Suprapubic skin (tissue), 4 donors: ENCODE data around the gene CYP46A1. TPM values are rescaled to one million over a fixed set of nuclear protein-coding genes. Genes with fewer than 3 reads are reported as not detected.

ENCODE experiments used
- DNase-seq, 2 donors: peaks; one replicate each; pipeline ENCODE4 v3.0.0-alpha.2; 2019; ENCODE audit warnings: low spot score in 2 of 2
- H3K27ac ChIP-seq: fragments of 200-600 bp; sonication (generic); one replicate; pipeline ENCODE4 v1.5.1; 2019
- H3K27me3 ChIP-seq: fragments of 200-600 bp; sonication (generic); one replicate; pipeline ENCODE4 v1.5.1; 2019
- H3K36me3 ChIP-seq: fragments of 200-600 bp; sonication (generic); one replicate; pipeline ENCODE4 v1.5.1; 2019
- H3K4me1 ChIP-seq: fragments of 200-600 bp; sonication (generic); one replicate; pipeline ENCODE4 v1.5.1; 2019
- H3K4me3 ChIP-seq: fragments of 200-600 bp; sonication (generic); one replicate; pipeline ENCODE4 v1.5.1; 2019; ENCODE audit warnings: mild to moderate bottlenecking
- H3K9me3 ChIP-seq: fragments of 200-600 bp; sonication (generic); one replicate; pipeline ENCODE4 v1.5.1; 2019
- EP300 ChIP-seq: sonication (generic); formaldehyde crosslinking; IDR thresholded peaks from one replicate; pipeline ENCODE4 v1.6.1; 2017; ENCODE audit warnings: antibody characterized with exemption
- POLR2A ChIP-seq, 2 donors: fragments of 450-650 bp; IDR thresholded peaks; one replicate each; pipeline ENCODE4 v1.6.1; 2017; ENCODE audit warnings: antibody characterized with exemption in 2 of 2, mild to moderate bottlenecking in 2 of 2, moderate library complexity in 2 of 2
- POLR2AphosphoS5 ChIP-seq, 3 donors: sonication (generic); formaldehyde crosslinking; IDR thresholded peaks; one replicate each; pipeline ENCODE4 v1.6.1; 2017; ENCODE audit warnings: antibody characterized with exemption in 3 of 3
- WGBS: methylation state at CpG from one replicate; pipeline ENCODE4 v1.1.5; 2018; 5-methylcytosine and 5-hydroxymethylcytosine counted together
- total RNA-seq, 4 donors: library from RNA; depleted of rRNA; stranded (reverse); fragments of >200 nt; gene quantifications; one replicate each; pipeline ENCODE4 v1.1.0, GENCODE V29; 2016
- TF ChIP-seq, protein P1 (sequence below), 2 donors: fragments of 200-600 bp in 1 of 2; fragments of 450-650 bp in 1 of 2; sonication (generic) in 1 of 2; IDR thresholded peaks; one replicate each; pipeline ENCODE4 v1.5.1; 2016 to 2019; ENCODE audit warnings: antibody characterized with exemption in 2 of 2, mild to moderate bottlenecking in 1 of 2, moderate library complexity in 1 of 2

The CYP46A1 gene
- total RNA-seq, 4 donors from 2014 or later = 0.47 to 2.0 (median 1.0) TPM; not detected in 1

DNA sequence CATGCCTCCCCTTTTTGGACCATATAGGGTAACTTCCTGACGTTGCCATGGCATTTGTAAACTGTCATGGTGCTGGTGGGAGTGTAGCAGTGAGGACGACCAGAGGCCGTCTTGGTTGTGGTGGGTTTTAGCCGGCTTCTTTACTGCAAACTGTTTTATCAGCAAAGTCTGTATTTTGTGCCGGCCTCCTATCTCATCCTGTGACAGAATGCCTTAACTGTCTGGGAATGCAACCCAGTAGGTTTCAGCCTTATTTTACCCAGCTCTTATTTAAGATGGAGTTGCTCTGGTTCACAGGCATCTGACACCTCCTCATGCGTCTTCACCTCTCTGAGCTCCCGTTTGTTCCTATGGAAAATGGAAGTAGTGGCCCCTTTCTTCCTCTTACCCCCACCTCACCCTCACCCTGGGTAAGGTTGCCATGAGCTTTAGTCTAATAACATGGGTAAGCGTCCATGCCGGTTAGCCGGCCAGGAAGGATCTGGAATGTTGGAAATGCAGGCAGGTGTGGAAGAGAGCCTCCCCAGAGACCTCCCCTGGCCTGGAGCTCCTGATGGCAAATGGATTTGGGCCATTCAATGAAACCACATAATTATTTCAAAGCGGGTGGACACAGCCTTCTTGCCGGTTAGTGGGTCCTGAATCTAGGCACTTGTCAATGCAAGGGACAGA, 20.6 kb upstream of the CYP46A1 start:
- TF ChIP-seq, protein P1, sequence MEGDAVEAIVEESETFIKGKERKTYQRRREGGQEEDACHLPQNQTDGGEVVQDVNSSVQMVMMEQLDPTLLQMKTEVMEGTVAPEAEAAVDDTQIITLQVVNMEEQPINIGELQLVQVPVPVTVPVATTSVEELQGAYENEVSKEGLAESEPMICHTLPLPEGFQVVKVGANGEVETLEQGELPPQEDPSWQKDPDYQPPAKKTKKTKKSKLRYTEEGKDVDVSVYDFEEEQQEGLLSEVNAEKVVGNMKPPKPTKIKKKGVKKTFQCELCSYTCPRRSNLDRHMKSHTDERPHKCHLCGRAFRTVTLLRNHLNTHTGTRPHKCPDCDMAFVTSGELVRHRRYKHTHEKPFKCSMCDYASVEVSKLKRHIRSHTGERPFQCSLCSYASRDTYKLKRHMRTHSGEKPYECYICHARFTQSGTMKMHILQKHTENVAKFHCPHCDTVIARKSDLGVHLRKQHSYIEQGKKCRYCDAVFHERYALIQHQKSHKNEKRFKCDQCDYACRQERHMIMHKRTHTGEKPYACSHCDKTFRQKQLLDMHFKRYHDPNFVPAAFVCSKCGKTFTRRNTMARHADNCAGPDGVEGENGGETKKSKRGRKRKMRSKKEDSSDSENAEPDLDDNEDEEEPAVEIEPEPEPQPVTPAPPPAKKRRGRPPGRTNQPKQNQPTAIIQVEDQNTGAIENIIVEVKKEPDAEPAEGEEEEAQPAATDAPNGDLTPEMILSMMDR (IDR thresholded peaks at IDR 0.05) = no peak
- no peak for TF ChIP-seq POLR2AphosphoS5 (IDR thresholded peaks at IDR 0.05)
- TF ChIP-seq POLR2A (IDR thresholded peaks at IDR 0.05) = no peak
- TF ChIP-seq EP300 = no peak
- 86% methylated on average over 12 of the region's 12 CpGs for WGBS

DNA sequence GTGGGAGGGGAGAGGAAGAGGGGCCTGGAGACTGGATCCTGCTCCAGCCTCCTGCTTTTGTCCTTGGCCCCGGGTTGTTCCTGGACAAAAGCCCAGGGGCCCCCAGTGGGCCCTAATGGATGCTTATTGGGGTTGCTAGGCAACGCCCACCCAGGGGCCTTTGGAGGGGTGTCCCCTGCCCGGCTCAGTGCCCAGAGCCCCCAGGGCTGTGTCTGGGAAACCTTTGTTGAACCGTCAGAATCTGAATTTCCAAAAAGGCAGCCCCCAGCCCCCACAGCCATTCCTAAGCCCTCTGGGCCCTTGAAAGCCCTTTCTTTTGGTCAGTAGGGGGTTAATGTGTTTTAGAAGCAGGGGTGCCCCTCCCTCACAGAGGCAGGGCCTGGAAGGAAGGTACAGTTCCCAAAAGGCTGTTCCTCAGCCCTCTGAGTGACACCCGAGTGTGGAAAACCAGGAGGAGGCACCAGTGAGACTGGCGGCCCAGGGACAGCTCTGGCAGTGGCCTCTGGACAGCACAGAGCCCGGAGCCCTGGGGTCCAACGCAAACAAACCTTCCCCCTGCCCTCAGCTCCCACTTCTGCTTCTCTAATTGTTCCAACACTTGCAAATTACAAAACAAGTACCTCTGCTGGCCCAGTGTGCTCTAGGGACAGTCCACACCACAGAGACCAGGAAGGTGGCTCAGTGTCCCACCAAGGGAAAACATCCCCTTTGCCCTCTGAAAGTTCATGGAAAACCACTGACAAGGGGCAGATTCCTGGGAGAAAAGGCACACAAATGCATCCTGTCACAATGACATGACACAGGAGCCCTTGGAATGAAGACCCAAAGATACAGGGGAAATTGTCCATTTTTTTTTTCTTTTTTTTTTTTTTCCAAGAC, 19.8 kb upstream of the CYP46A1 start:
- 57% methylated on average over 4 of the region's 8 CpGs for WGBS
- TF ChIP-seq, protein P1 (IDR thresholded peaks at IDR 0.05) = no peak
- TF ChIP-seq EP300 (no peak), POLR2A (IDR thresholded peaks at IDR 0.05) (no peak), POLR2AphosphoS5 (IDR thresholded peaks at IDR 0.05) (no peak)
- Histone ChIP-seq H3K4me1 (peaks cover 7% of the 10 kb centered on the region), H3K27ac (no peak overlapping the region), H3K36me3 (peaks cover 3% of the 10 kb centered on the region), H3K4me3 (no peak overlapping the region), H3K27me3 (peaks cover 24% of the 10 kb centered on the region), H3K9me3 (no peaks in the 10 kb centered on the region)
- DNase-seq = no peak

More for the DNA sequence above, 20.6 kb upstream of the CYP46A1 start:
- no peaks in the 10 kb centered on the region for H3K9me3 ChIP-seq
- peaks cover 32% of the 10 kb centered on the region for H3K27me3 ChIP-seq
- no peaks in the 10 kb centered on the region for H3K36me3 ChIP-seq
- no peak for DNase-seq
- H3K27ac ChIP-seq = no peak overlapping the region
- peaks cover 10% of the 10 kb centered on the region for H3K4me1 ChIP-seq
- H3K4me3 ChIP-seq = no peak overlapping the region

DNA sequence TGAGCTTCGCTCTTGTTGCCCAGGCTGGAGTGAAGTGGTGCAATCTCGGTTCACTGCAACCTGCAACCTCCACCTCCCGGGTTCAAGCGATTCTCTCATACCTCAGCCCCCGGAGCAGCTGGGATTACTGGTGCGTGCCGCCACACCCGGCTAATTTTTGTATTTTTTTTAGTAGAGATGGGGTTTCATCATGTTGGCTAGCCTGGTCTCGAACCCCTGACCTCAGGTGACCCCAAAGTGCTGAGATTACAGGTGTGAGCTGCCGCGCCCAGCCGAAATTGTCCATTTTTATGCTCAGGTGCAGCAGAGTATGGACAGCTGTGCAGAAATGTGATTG, 19.2 kb upstream of the CYP46A1 start:
- WGBS = 80% methylated on average over 12 of the region's 12 CpGs
- H3K4me3 ChIP-seq = no peak overlapping the region

DNA sequence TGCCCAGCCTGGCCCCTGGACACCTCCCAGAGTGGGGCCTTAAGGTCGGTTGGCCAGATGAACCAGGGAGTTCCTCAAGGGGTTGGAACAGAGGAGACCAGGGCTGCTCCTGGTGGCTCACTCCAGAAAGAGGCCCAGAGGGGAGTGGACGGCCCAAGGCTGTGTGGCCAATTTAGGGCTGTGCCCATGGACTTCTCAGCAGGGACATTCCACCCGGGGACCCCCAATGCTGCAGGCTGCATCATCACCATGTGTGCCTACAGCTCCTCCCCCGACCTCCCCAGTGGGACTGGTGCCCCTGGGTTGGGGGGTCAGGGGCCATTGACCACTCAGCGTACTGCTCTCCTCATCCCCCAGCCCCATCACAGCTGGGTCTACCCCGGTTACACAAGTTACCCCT, 17.6 kb upstream of the CYP46A1 start:
- TF ChIP-seq EP300 = no peak
- TF ChIP-seq POLR2A (IDR thresholded peaks at IDR 0.05) = no peak
- TF ChIP-seq POLR2AphosphoS5 (IDR thresholded peaks at IDR 0.05) = no peak
- TF ChIP-seq, protein P1 (IDR thresholded peaks at IDR 0.05) = no peak
- no peak overlapping the region for H3K4me3 ChIP-seq
- DNase-seq = no peak
- H3K36me3 ChIP-seq = peaks cover 3% of the 10 kb centered on the region
- no peaks in the 10 kb centered on the region for H3K4me1 ChIP-seq
- no peaks in the 10 kb centered on the region for H3K9me3 ChIP-seq
- H3K27ac ChIP-seq = no peak overlapping the region
- peaks cover 5% of the 10 kb centered on the region for H3K27me3 ChIP-seq
- 65% methylated on average over 3 of the region's 6 CpGs for WGBS

More for the DNA sequence above, 19.2 kb upstream of the CYP46A1 start:
- no peak for DNase-seq
- peaks cover 3% of the 10 kb centered on the region for H3K36me3 ChIP-seq
- H3K27me3 ChIP-seq = peaks cover 18% of the 10 kb centered on the region
- H3K9me3 ChIP-seq = no peaks in the 10 kb centered on the region
- TF ChIP-seq POLR2AphosphoS5 (IDR thresholded peaks at IDR 0.05) = no peak
- no peak for TF ChIP-seq POLR2A (IDR thresholded peaks at IDR 0.05)
- TF ChIP-seq EP300 = no peak
- TF ChIP-seq, protein P1 (IDR thresholded peaks at IDR 0.05) = no peak
- H3K4me1 ChIP-seq = peaks cover 1% of the 10 kb centered on the region
- H3K27ac ChIP-seq = no peak overlapping the region

DNA sequence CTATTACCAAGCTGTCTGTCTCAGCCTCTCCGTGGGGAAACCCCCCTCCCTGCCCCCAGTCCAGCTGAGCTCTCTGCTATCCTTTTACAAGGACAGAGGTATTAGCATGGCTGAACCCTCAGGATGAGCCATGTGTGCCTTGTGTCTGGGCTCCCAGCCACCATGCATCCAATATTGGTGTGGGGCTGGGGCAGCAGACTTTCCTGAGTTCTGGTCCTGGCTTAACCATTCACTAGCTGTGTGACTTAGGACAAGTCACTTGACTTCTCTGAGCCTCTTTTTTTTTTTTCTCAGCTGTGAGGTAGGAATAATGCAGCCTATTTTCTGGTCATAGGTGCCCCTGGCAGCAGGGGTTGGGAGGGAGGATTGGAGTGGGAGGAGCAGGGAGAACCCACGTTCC, 17.1 kb upstream of the CYP46A1 start:
- Histone ChIP-seq H3K36me3 (peaks cover 3% of the 10 kb centered on the region), H3K27ac (no peak overlapping the region), H3K4me3 (no peak overlapping the region), H3K27me3 (peaks cover 2% of the 10 kb centered on the region), H3K9me3 (no peaks in the 10 kb centered on the region), H3K4me1 (no peaks in the 10 kb centered on the region)
- TF ChIP-seq POLR2A (IDR thresholded peaks at IDR 0.05) (no peak), EP300 (no peak), POLR2AphosphoS5 (IDR thresholded peaks at IDR 0.05) (no peak)
- TF ChIP-seq, protein P1 (IDR thresholded peaks at IDR 0.05) = no peak
- no peak for DNase-seq
- 47% methylated on average over 2 of the region's 2 CpGs for WGBS
